Chondrocyte (in vitro differentiated cells): ENCODE results near the gene CDH11. TPM values are rescaled to one million over a fixed set of nuclear protein-coding genes. Genes with fewer than 3 reads are reported as not detected.

Source experiments
- DNase-seq: peaks from one replicate; pipeline ENCODE4 v3.0.0; 2021; ENCODE audit warnings: mixed read lengths, low spot score
- H3K27ac Mint-ChIP-seq: one replicate; pipeline ENCODE4 v1.8.0; 2021; ENCODE audit warnings: mild to moderate bottlenecking, moderate library complexity, mixed read lengths; ENCODE audit not compliant: unreplicated experiment
- H3K27me3 Mint-ChIP-seq: 2 replicates; pipeline ENCODE4 v1.8.0; 2021; ENCODE audit warnings: low read depth, mixed read lengths
- H3K36me3 Mint-ChIP-seq: 2 replicates; pipeline ENCODE4 v1.8.0; 2021; ENCODE audit warnings: low read depth, mixed read lengths
- H3K4me1 Mint-ChIP-seq: 2 replicates; pipeline ENCODE4 v1.8.0; 2021; ENCODE audit warnings: low read depth, mild to moderate bottlenecking, mixed read lengths
- H3K4me3 Mint-ChIP-seq: one replicate; pipeline ENCODE4 v1.8.0; 2021; ENCODE audit warnings: mild to moderate bottlenecking, moderate library complexity, mixed read lengths; ENCODE audit not compliant: unreplicated experiment
- H3K9me3 Mint-ChIP-seq: 2 replicates; pipeline ENCODE4 v1.8.0; 2021; ENCODE audit warnings: low read depth, mixed read lengths
- CTCF ChIP-seq: fragments of 200-600 bp; sonication (generic); IDR thresholded peaks from 2 replicates; pipeline ENCODE4 v1.5.0; 2021; ENCODE audit warnings: antibody characterized with exemption, mild to moderate bottlenecking, moderate library complexity
- total RNA-seq: library from RNA; stranded (reverse); gene quantifications from 3 replicates; pipeline ENCODE4 v1.2.1, GENCODE V29; 2021

The CDH11 gene
- total RNA-seq, 1 donor from 2014 or later: 936 TPM

GRCh38 chr16:65037556-65037955, 84.3 kb downstream of the CDH11 start:
- Mint-ChIP-seq H3K27me3 (no peaks in the 10 kb centered on the region), H3K27ac (peak overlapping the region; percentile 68), H3K9me3 (no peaks in the 10 kb centered on the region), H3K4me3 (no peak overlapping the region), H3K4me1 (peaks cover 66% of the 10 kb centered on the region), H3K36me3 (peaks cover 38% of the 10 kb centered on the region)
- no peak for DNase-seq
- TF ChIP-seq CTCF: no peak

GRCh38 chr16:65034915-65035314, 86.9 kb downstream of the CDH11 start:
- peak overlapping the region; percentile 41 for H3K27ac Mint-ChIP-seq
- DNase-seq: no peak
- no peak overlapping the region for H3K4me3 Mint-ChIP-seq
- peaks cover 69% of the 10 kb centered on the region for H3K4me1 Mint-ChIP-seq
- no peaks in the 10 kb centered on the region for H3K27me3 Mint-ChIP-seq
- no peaks in the 10 kb centered on the region for H3K9me3 Mint-ChIP-seq
- peaks cover 33% of the 10 kb centered on the region for H3K36me3 Mint-ChIP-seq
- no peak for TF ChIP-seq CTCF

GRCh38 chr16:65032387-65032786, 89.5 kb downstream of the CDH11 start:
- TF ChIP-seq CTCF: no peak
- no peak overlapping the region for H3K4me3 Mint-ChIP-seq
- no peaks in the 10 kb centered on the region for H3K27me3 Mint-ChIP-seq
- H3K9me3 Mint-ChIP-seq: no peaks in the 10 kb centered on the region
- H3K27ac Mint-ChIP-seq: peak overlapping the region; percentile 47
- peaks cover 26% of the 10 kb centered on the region for H3K36me3 Mint-ChIP-seq
- H3K4me1 Mint-ChIP-seq: peaks cover 83% of the 10 kb centered on the region
- no peak for DNase-seq

- DNase-seq: no peak
- H3K27ac Mint-ChIP-seq: peak overlapping the region; percentile 82
- H3K27me3 Mint-ChIP-seq: no peaks in the 10 kb centered on the region
- peaks cover 17% of the 10 kb centered on the region for H3K36me3 Mint-ChIP-seq
- H3K9me3 Mint-ChIP-seq: no peaks in the 10 kb centered on the region
- TF ChIP-seq CTCF: no peak
- H3K4me1 Mint-ChIP-seq: peaks cover 79% of the 10 kb centered on the region
- no peak overlapping the region for H3K4me3 Mint-ChIP-seq
Observed at GRCh38 chr16:65024767-65025178, 97.1 kb downstream of the CDH11 start.

GRCh38 chr16:65023802-65024201, 98.1 kb downstream of the CDH11 start:
- Mint-ChIP-seq H3K9me3 (no peaks in the 10 kb centered on the region), H3K27ac (no peak overlapping the region), H3K27me3 (no peaks in the 10 kb centered on the region), H3K4me1 (peaks cover 71% of the 10 kb centered on the region), H3K36me3 (peaks cover 17% of the 10 kb centered on the region), H3K4me3 (no peak overlapping the region)
- TF ChIP-seq CTCF: no peak
- DNase-seq: no peak
